Esophagus squamous epithelium (tissue), 4 donors: Measurements from ENCODE around the gene FAP.

ENCODE experiments used
- POLR2A ChIP-seq, 4 donors: fragments of 450-650 bp; IDR thresholded peaks; one replicate each; pipeline ENCODE4 v1.6.1; 2017; ENCODE audit warnings: antibody characterized with exemption in 4 of 4, mild to moderate bottlenecking in 4 of 4, moderate library complexity in 3 of 4
- TF ChIP-seq, protein P1 (sequence below), 6 experiments: fragments of 450-650 bp in 4 of 6; fragments of 200-600 bp in 2 of 6; sonication (generic) in 2 of 6; IDR thresholded peaks; one replicate each; pipeline ENCODE4 v1.5.1; 2016 to 2019; ENCODE audit warnings: antibody characterized with exemption in 6 of 6, mild to moderate bottlenecking in 4 of 6, moderate library complexity in 4 of 6

- TF ChIP-seq, protein P1, sequence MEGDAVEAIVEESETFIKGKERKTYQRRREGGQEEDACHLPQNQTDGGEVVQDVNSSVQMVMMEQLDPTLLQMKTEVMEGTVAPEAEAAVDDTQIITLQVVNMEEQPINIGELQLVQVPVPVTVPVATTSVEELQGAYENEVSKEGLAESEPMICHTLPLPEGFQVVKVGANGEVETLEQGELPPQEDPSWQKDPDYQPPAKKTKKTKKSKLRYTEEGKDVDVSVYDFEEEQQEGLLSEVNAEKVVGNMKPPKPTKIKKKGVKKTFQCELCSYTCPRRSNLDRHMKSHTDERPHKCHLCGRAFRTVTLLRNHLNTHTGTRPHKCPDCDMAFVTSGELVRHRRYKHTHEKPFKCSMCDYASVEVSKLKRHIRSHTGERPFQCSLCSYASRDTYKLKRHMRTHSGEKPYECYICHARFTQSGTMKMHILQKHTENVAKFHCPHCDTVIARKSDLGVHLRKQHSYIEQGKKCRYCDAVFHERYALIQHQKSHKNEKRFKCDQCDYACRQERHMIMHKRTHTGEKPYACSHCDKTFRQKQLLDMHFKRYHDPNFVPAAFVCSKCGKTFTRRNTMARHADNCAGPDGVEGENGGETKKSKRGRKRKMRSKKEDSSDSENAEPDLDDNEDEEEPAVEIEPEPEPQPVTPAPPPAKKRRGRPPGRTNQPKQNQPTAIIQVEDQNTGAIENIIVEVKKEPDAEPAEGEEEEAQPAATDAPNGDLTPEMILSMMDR (IDR thresholded peaks at IDR 0.05): no peak
- TF ChIP-seq POLR2A (IDR thresholded peaks at IDR 0.05): no peak
Observed at GRCh38 chr2:162211732-162212131, 31.5 kb downstream of the FAP start.
